ENCODE results near the gene CCDC6.

DNA sequence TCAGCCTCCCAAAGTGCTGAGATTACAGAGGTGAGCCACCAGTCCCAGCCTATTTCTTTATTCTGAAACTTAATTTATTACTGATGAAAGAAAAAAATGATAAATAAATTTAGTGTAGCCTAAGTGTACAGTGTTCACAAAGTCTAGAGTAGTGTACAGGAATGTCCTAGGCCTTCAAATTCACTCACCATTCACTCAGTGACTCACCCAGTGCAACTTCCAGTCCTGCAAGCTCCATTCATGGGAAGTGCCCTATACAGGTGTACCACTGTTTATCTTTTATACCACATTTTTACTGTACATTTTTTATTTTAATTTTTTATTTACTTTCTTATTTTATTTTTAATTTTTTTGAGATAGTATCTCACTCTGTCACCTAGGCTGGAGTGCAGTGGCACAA lies 165.3 kb downstream of the CCDC6 start:
- no peak for TF ChIP-seq EZH2 (IDR thresholded peaks at IDR 0.05; ENCODE audit: insufficient read depth, poor library complexity, severe bottlenecking)
- no peak for TF ChIP-seq EZH2phosphoT487 (IDR thresholded peaks at IDR 0.05; ENCODE audit: insufficient read depth, low read depth)

Measured in GM23248 (cell line).